ENCODE data around the gene SIRT1.
"Not testable (repeated sequence)": the region's sequence is repeated elsewhere in the genome, so short reads cannot be mapped to it uniquely, and the experiment has no call there.

Gene SIRT1

GRCh38 chr10:67878133-67878532 lies 6.3 kb upstream of the SIRT1 start:
- DNase-seq: no peak

GRCh38 chr10:67883710-67884312 lies 645 bp upstream of the SIRT1 start:
- no peak for DNase-seq

DNA sequence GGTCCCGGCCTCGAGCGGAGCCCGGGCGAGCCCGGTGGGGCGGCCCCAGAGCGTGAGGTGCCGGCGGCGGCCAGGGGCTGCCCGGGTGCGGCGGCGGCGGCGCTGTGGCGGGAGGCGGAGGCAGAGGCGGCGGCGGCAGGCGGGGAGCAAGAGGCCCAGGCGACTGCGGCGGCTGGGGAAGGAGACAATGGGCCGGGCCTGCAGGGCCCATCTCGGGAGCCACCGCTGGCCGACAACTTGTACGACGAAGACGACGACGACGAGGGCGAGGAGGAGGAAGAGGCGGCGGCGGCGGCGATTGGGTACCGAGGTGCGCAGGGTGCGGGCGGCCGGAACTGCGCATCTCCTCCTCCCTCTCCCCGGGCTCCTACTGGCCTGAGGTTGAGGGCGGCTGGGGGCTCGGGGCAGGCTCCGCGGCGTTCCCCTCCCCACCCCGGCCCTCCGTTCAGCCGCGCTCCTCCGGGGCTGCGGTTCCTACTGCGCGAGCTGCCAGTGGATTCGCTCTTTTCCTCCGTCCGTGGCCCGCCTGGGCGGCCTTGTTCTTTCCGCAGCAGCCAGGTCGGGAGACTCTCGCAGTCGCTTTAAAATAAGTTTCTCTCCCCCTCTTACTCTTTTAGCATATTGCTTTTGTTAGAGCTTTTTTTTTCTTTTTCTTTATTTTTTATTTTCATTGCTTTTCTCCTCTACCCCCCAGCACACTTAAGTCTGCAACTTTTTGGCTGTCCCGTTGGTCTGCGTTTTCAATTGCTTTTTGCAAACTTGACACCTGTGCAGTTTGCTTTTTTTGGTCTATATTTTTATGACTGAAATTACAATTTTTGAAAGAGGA lies 600 bp downstream of the SIRT1 start:
- DNase-seq: peak; percentile 79

DNA sequence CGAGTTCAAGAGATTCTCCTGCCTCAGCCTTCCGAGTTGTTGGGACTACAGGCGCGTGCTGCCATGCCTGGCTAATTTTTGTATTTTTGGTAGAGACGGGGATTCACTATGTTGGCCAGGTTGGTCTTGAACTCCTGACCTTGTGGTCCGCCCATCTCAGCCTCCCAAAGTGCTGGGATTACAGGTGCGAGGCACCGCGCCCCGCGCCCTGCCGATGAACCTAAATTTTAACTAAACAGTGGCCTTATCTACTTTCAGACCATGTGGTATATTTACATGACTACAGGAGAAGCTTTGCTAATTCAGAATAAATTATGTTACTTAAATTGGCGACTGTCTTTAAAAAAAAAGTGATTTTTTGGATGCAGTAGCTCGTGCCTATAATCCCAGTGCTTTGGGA lies 9.2 kb downstream of the SIRT1 start:
- no peak for DNase-seq

DNA sequence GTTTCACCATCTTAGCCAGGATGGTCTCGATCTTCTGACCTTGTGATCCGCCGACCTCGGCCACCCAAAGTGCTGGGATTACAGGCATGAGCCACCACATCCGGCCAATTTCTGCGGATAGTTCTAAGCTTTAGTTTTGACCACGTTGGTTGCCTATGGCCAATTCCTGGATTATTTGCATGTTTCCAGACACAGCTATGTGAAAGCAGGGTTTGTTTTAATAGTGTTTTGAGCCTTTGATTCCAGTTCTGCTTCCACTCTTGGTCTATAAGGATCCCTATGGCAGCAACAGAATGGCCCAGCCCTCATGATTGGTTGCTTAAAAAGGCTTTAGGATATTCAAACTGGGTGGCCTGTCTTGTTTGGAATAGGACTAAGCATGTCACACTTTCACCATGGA lies 19.1 kb downstream of the SIRT1 start:
- no peak for DNase-seq

DNA sequence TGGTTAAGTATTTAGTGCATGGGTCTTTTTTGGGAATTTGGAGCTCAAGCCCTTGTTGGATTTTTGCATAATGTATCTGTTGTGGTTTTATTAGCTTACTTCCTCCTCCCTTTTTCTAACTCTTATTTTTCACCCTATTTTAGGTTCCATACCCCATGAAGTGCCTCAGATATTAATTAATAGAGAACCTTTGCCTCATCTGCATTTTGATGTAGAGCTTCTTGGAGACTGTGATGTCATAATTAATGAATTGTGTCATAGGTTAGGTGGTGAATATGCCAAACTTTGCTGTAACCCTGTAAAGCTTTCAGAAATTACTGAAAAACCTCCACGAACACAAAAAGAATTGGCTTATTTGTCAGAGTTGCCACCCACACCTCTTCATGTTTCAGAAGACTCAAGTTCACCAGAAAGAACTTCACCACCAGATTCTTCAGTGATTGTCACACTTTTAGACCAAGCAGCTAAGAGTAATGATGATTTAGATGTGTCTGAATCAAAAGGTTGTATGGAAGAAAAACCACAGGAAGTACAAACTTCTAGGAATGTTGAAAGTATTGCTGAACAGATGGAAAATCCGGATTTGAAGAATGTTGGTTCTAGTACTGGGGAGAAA lies 28.0 kb downstream of the SIRT1 start:
- no peak for DNase-seq

- DNase-seq: no peak
These were observed 30.4 kb downstream of the SIRT1 start for GRCh38 chr10:67914777-67915340.

DNA sequence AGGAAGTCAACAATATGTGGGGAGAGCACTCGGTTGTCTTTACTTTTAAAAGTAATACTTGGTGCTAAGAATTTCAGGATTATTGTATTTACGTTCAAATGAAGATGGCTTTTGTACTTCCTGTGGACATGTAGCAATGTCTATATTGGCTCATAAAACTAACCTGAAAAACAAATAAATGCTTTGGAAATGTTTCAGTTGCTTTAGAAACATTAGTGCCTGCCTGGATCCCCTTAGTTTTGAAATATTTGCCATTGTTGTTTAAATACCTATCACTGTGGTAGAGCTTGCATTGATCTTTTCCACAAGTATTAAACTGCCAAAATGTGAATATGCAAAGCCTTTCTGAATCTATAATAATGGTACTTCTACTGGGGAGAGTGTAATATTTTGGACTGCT lies 32.7 kb downstream of the SIRT1 start:
- DNase-seq: no peak

- DNase-seq: no peak
These were observed 33.2 kb downstream of the SIRT1 start for GRCh38 chr10:67917679-67918078.

GRCh38 chr10:67921065-67921464 lies 36.6 kb downstream of the SIRT1 start:
- no peak for DNase-seq

- no peak for DNase-seq
These were observed 39.1 kb downstream of the SIRT1 start for GRCh38 chr10:67923551-67923950.

DNA sequence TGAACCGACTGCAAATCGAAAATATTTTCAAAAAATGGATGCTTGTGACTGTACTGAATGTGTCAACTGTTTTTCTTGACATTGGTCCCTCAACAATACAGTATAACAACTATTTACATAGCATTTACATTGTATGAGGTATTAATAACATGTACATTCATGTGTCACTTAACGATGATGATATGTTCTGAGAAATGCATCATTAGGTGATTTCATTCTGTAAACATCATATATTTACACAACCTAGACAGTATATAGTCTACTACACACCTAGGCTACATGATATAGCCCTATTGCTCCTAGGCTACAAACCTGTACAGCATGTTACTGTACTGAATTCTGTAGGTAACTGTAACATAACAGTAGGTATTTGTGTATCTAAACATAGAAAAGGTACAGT lies 39.7 kb downstream of the SIRT1 start:
- no peak for DNase-seq

- no peak for DNase-seq
These were observed 41.1 kb downstream of the SIRT1 start for GRCh38 chr10:67925449-67926005.

- DNase-seq: no peak
These were observed 42.5 kb downstream of the SIRT1 start for GRCh38 chr10:67926951-67927350.

DNA sequence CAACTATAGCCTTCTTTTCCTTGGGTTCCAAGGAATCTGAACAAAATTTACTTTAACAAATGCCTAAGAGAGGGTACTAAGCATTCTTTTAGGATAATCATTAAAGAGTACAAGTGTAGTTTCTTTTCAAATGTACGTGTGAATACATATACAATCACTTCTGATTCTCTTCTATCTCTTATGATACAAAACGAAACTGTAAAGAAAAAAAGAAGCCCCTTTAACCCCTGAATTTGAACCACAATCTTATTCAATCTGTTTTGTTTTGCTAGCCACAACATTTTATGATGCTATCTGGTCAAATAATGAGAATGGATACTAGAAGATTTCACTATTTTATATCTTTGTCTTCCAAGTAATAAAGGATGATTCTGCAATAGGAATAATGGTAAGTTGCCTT lies 48.7 kb downstream of the SIRT1 start:
- no peak for DNase-seq

GRCh38 chr10:67934336-67934735 lies 49.9 kb downstream of the SIRT1 start:
- DNase-seq: no peak

- no peak for DNase-seq
These were observed 50.8 kb downstream of the SIRT1 start for GRCh38 chr10:67935223-67935622.

GRCh38 chr10:67936416-67936815 lies 52.0 kb downstream of the SIRT1 start:
- DNase-seq: no peak

DNA sequence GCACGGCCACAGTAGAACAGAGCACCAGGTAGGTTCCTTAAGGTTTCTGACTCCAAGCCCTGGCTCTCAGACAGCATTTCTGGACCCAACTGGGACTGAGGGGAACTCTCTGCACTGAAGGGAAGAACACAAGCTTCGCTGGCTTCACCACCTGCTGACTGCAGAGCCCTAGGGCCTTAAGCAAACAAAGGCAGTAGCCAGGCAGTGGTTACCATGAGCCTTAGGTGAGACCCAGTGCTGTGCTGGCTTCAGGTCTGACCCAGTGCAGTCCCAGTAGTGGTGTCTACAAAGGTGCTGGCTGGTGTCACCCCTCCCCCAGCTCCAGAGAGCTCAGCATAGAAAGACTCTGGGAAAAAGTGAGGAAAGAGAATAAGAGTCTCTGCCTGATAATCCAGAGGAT lies 59.5 kb downstream of the SIRT1 start:
- no peak for DNase-seq

- DNase-seq: no peak
These were observed 71.2 kb downstream of the SIRT1 start for GRCh38 chr10:67955614-67956013.

DNA sequence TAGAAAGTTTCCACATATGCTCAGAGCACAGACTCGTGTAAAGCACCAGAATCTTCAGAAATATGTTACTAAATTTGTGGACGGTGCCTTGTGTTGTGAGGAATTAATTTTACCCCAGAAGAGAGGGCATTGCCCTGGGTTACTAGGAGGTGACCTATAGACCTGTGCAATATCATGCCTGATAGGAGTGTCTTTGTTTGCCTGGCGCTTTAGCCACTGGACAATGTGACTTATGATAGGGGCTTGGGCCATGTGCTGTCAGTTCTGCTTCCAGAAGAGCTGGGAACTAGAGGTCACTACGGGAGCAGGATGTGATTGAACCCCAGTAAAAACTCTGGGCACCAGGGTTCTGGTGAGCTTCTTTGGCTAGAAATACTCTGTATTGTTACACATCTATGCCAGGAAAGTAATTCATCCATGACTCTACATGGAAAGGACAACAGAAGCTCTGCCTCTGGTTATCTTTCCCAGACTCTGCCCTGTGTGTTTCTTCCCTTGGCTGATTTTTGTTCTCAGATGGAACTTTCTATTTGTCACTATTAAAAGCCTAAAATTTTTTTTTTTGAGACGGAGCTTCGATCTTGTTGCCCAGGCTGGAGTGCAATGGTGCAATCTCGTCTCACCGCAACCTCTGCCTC lies 75.5 kb downstream of the SIRT1 start:
- no peak for DNase-seq

DNA sequence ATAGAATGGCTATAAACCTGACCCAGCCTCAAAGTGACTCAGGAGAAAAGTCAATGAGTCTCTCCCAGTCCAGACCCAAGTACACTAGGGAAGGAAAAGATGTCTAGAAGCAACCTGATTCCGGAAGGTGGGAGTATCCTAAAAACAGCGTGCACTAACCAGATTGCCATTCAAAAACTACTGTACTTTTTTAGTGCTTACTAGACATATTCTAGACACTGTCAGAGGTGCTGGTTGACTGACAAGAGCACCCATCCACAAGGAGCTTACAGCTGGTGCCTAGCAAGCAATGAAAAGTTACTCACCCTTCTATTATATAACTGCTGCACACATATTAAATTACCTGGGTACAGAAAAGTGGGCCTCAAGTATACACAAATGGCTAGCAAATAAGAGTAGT lies 81.0 kb downstream of the SIRT1 start:
- DNase-seq: no peak

DNA sequence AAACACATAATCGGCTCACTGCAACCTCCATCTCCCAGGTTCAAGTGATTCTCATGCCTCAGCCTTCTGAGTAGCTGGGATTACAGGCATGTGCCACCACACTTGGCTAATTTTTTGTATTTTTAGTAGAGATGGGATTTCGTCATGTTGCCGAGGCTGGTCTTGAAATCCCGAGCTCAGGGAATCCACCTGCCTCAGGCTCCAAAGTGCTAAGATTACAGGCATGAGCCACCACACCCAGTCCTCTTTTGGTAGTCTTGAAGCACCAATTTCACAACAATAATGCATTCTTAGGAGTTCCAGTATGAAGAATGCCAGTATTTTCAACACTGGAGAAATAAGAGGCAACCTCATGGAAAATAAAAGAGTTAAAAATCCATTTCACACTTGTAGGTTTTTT lies 81.6 kb downstream of the SIRT1 start:
- not testable (repeated sequence) for DNase-seq
